Measurements from ENCODE around the gene TYSND1. TPM values are rescaled to one million over a fixed set of nuclear protein-coding genes. Genes with fewer than 3 reads are reported as not detected.
A peak's percentile ranks its signal among the peaks of the same experiment; 100 is the strongest.

The TYSND1 gene
- total RNA-seq, 4 donors from 2014 or later = 18.6 to 48.8 (median 21.9) TPM

DNA sequence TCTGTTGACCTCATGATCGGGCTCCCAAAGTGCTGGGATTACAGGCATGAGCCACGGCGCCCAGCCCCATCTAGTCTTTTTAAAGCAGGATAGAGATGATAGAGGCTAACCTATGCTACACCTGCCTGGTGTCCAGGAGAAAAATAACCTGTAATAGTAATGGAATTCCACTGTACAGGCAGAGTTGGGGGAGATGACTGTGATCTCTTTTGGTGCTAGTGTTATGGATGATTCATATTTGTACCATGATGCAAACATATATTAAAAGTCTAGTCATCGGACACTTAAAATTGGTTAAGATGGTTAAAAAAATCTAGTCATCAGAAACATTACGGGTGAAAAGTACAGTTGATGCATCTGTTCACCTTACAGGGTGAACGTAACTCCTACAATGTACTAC lies 29.9 kb upstream of the TYSND1 start:
- intact Hi-C loops (cut with DNase I; ENCODE audit: low total_unique reads) = no loop called here
- no peaks in the 10 kb centered on the region for H3K9me3 ChIP-seq
- no peak for DNase-seq
- TF ChIP-seq POLR2A (IDR thresholded peaks at IDR 0.05) (no peak), EP300 (IDR thresholded peaks at IDR 0.05; ENCODE audit: low read depth) (no peak), POLR2AphosphoS5 (IDR thresholded peaks at IDR 0.05) (no peak), CTCF (IDR thresholded peaks at IDR 0.05) (no peak)
- H3K4me1 ChIP-seq = peaks cover 0 to 12% (median 2%) of the 10 kb centered on the region in 4 donors
- H3K27ac ChIP-seq = no peak overlapping the region
- H3K27me3 ChIP-seq = no peaks in the 10 kb centered on the region
- WGBS, 2 donors (ENCODE audit: low coverage in 1 of 2) = 85 to 91% methylated on average over 5 to 6 of the region's 6 CpGs
- H3K36me3 ChIP-seq = no peaks in the 10 kb centered on the region
- H3K4me3 ChIP-seq = no peak overlapping the region
- in situ Hi-C loops (cut with MboI; ENCODE audit: low pct_ligation_motif_present in 1 of 4, low pct_unique_long_range_greater_than_20kb in 1 of 4, low sequenced_read_pairs in 3 of 4) = no loop called here

- 83 to 96% methylated on average over 1 to 3 of the region's 3 CpGs for WGBS, 2 donors (ENCODE audit: low coverage in 1 of 2)
- Histone ChIP-seq H3K27me3 (no peaks in the 10 kb centered on the region), H3K4me1 (peaks cover 0 to 12% (median 2%) of the 10 kb centered on the region in 4 donors), H3K4me3 (no peak overlapping the region), H3K9me3 (no peaks in the 10 kb centered on the region), H3K36me3 (no peaks in the 10 kb centered on the region), H3K27ac (no peak overlapping the region)
- DNase-seq = no peak
- in situ Hi-C loops (cut with MboI; ENCODE audit: low pct_ligation_motif_present in 1 of 4, low pct_unique_long_range_greater_than_20kb in 1 of 4, low sequenced_read_pairs in 3 of 4) (no loop called here), intact Hi-C loops (cut with DNase I; ENCODE audit: low total_unique reads) (no loop called here)
- TF ChIP-seq CTCF (IDR thresholded peaks at IDR 0.05) (no peak), POLR2A (IDR thresholded peaks at IDR 0.05) (no peak), POLR2AphosphoS5 (IDR thresholded peaks at IDR 0.05) (no peak), EP300 (IDR thresholded peaks at IDR 0.05; ENCODE audit: low read depth) (no peak)
These were observed 29.0 kb upstream of the TYSND1 start for GRCh38 chr10:70175516-70175915.

GRCh38 chr10:70174058-70174741 lies 27.7 kb upstream of the TYSND1 start:
- H3K27me3 ChIP-seq = no peaks in the 10 kb centered on the region
- 43% methylated on average over 4 of the region's 4 CpGs; no CpG with 5 or more reads in 1 of the 2 donors for WGBS, 2 donors (ENCODE audit: low coverage in 1 of 2)
- intact Hi-C loops (cut with DNase I; ENCODE audit: low total_unique reads) (no loop called here), in situ Hi-C loops (cut with MboI; ENCODE audit: low pct_ligation_motif_present in 1 of 4, low pct_unique_long_range_greater_than_20kb in 1 of 4, low sequenced_read_pairs in 3 of 4) (no loop called here)
- peaks cover 0 to 17% (median 8%) of the 10 kb centered on the region in 4 donors for H3K4me1 ChIP-seq
- DNase-seq = peak; percentile 25
- no peaks in the 10 kb centered on the region for H3K9me3 ChIP-seq
- no peak for TF ChIP-seq POLR2A (IDR thresholded peaks at IDR 0.05)
- no peak for TF ChIP-seq CTCF (IDR thresholded peaks at IDR 0.05)
- TF ChIP-seq EP300 (IDR thresholded peaks at IDR 0.05; ENCODE audit: low read depth) = no peak
- TF ChIP-seq POLR2AphosphoS5 (IDR thresholded peaks at IDR 0.05) = no peak
- H3K4me3 ChIP-seq = no peak overlapping the region
- no peaks in the 10 kb centered on the region for H3K36me3 ChIP-seq
- H3K27ac ChIP-seq = peak overlapping the region in 2 of 4 donors; percentile 7 to 39

DNA sequence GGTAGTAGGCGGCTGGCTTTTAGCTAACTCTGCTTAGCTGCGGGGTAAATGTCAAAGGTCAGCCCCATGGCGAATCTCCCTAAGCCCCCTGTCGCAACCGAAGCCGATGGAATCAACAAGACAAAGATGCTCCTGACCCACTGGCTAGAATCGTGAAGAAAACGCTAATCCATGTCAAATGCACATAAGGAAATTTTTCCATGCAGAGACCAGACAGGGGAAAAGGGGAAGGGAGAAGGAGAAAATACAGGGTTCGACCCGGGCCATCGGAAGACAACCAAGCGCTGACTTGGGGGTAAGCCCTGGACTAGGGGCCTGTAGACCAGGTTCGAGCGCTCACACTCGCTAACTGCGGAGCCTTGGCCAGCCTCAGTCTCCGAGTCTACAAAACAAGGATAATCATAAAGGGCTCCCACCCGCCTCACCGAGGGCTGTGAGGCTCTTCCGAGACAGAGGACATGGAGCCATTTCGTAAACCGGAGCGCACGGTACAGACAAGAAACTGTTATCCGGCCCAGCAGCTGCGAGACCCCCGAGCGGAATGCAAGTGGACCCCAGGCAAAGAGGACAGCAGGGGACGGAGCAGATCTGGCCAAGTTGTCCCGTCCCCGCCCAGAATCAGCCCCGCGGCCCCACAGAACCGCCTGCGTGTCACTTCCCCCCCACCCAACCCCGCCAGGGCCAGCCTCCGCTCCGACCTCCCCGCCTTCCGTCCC lies 23.3 kb upstream of the TYSND1 start:
- H3K27ac ChIP-seq = peak overlapping the region; percentile 92 to 96 (median 94)
- intact Hi-C loops (cut with DNase I; ENCODE audit: low total_unique reads) (no loop called here), in situ Hi-C loops (cut with MboI; ENCODE audit: low pct_ligation_motif_present in 1 of 4, low pct_unique_long_range_greater_than_20kb in 1 of 4, low sequenced_read_pairs in 3 of 4) (no loop called here)
- TF ChIP-seq POLR2AphosphoS5 (IDR thresholded peaks at IDR 0.05) = no peak
- no peak for TF ChIP-seq CTCF (IDR thresholded peaks at IDR 0.05)
- TF ChIP-seq POLR2A (IDR thresholded peaks at IDR 0.05) = no peak
- no peak for TF ChIP-seq EP300 (IDR thresholded peaks at IDR 0.05; ENCODE audit: low read depth)
- H3K4me3 ChIP-seq = peak overlapping the region; percentile 77 to 91 (median 87)
- no peak for DNase-seq
- no peaks in the 10 kb centered on the region for H3K27me3 ChIP-seq
- H3K36me3 ChIP-seq = no peaks in the 10 kb centered on the region
- no peaks in the 10 kb centered on the region for H3K9me3 ChIP-seq
- 0% methylated on average over 4 to 29 of the region's 40 CpGs for WGBS, 2 donors (ENCODE audit: low coverage in 1 of 2)
- H3K4me1 ChIP-seq = peaks cover 0 to 43% (median 25%) of the 10 kb centered on the region in 4 donors

Data from transverse colon (tissue), 4 donors.